ENCODE measurements around the gene ENAH. TPM values are rescaled to one million over a fixed set of nuclear protein-coding genes. Genes with fewer than 3 reads are reported as not detected.
A peak's percentile ranks its signal among the peaks of the same experiment; 100 is the strongest.

The ENAH gene
- total RNA-seq, 1 donor from 2014 or later, result 137 TPM

DNA sequence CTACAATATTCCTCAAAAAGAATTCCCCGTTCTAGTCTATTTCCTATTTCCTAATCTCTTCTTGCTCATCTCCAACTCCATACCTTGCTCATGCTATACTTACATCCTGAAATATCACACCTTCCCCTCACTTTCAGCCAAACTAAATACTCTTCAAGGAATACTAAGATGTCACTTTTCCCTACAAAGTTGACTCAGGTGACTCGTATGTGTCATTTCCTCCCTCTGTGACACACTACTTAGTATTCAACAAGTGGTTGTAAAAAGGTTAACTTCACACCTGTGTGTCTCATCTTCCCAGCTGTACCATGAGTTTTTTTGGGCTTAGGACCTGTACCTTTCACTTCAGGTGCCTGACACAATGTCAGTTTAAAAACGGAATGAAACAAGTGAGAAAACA is 143.2 kb downstream of the ENAH start:
- no peak for DNase-seq (ENCODE audit: low spot score in 2 of 2, unreplicated experiment in 2 of 2)
- peaks cover 4% of the 10 kb centered on the region for H3K4me1 Mint-ChIP-seq
- no peaks in the 10 kb centered on the region for H3K27me3 Mint-ChIP-seq (ENCODE audit: low read depth)
- no peak overlapping the region for H3K27ac Mint-ChIP-seq
- H3K4me3 Mint-ChIP-seq, result no peak overlapping the region
- no peak for TF ChIP-seq CTCF (IDR thresholded peaks at IDR 0.05; ENCODE audit: unreplicated experiment)
- peaks cover 33% of the 10 kb centered on the region for H3K36me3 Mint-ChIP-seq
- no peaks in the 10 kb centered on the region for H3K9me3 Mint-ChIP-seq

- H3K4me3 Mint-ChIP-seq, result no peak overlapping the region
- peaks cover 35% of the 10 kb centered on the region for H3K36me3 Mint-ChIP-seq
- H3K4me1 Mint-ChIP-seq, result peaks cover 4% of the 10 kb centered on the region
- no peak overlapping the region for H3K27ac Mint-ChIP-seq
- DNase-seq (ENCODE audit: low spot score in 2 of 2, unreplicated experiment in 2 of 2), result no peak
- no peak for TF ChIP-seq CTCF (IDR thresholded peaks at IDR 0.05; ENCODE audit: unreplicated experiment)
- no peaks in the 10 kb centered on the region for H3K27me3 Mint-ChIP-seq (ENCODE audit: low read depth)
- H3K9me3 Mint-ChIP-seq, result no peaks in the 10 kb centered on the region
Measured at GRCh38 chr1:225509376-225509707, 143.6 kb downstream of the ENAH start.

- peaks cover 4% of the 10 kb centered on the region for H3K4me1 Mint-ChIP-seq
- H3K9me3 Mint-ChIP-seq, result no peaks in the 10 kb centered on the region
- H3K36me3 Mint-ChIP-seq, result peaks cover 35% of the 10 kb centered on the region
- no peak overlapping the region for H3K4me3 Mint-ChIP-seq
- no peak for TF ChIP-seq CTCF (IDR thresholded peaks at IDR 0.05; ENCODE audit: unreplicated experiment)
- H3K27ac Mint-ChIP-seq, result peak overlapping the region; percentile 10
- DNase-seq (ENCODE audit: low spot score in 2 of 2, unreplicated experiment in 2 of 2), result no peak
- no peaks in the 10 kb centered on the region for H3K27me3 Mint-ChIP-seq (ENCODE audit: low read depth)
Measured at GRCh38 chr1:225508538-225509375, 144.2 kb downstream of the ENAH start.

- no peaks in the 10 kb centered on the region for H3K27me3 Mint-ChIP-seq (ENCODE audit: low read depth)
- no peaks in the 10 kb centered on the region for H3K9me3 Mint-ChIP-seq
- peaks cover 4% of the 10 kb centered on the region for H3K4me1 Mint-ChIP-seq
- peak overlapping the region; percentile 71 for H3K27ac Mint-ChIP-seq
- TF ChIP-seq CTCF (IDR thresholded peaks at IDR 0.05; ENCODE audit: unreplicated experiment), result no peak
- no peak for DNase-seq (ENCODE audit: low spot score in 2 of 2, unreplicated experiment in 2 of 2)
- no peak overlapping the region for H3K4me3 Mint-ChIP-seq
- H3K36me3 Mint-ChIP-seq, result peaks cover 22% of the 10 kb centered on the region
Measured at GRCh38 chr1:225506727-225507126, 146.2 kb downstream of the ENAH start.

- H3K4me1 Mint-ChIP-seq, result peaks cover 4% of the 10 kb centered on the region
- H3K27ac Mint-ChIP-seq, result no peak overlapping the region
- H3K4me3 Mint-ChIP-seq, result no peak overlapping the region
- TF ChIP-seq CTCF (IDR thresholded peaks at IDR 0.05; ENCODE audit: unreplicated experiment), result no peak
- no peak for DNase-seq (ENCODE audit: low spot score in 2 of 2, unreplicated experiment in 2 of 2)
- no peaks in the 10 kb centered on the region for H3K9me3 Mint-ChIP-seq
- H3K27me3 Mint-ChIP-seq (ENCODE audit: low read depth), result no peaks in the 10 kb centered on the region
- H3K36me3 Mint-ChIP-seq, result peaks cover 29% of the 10 kb centered on the region
Measured at GRCh38 chr1:225504776-225505175, 148.1 kb downstream of the ENAH start.
